GM10266 (cell line): Measurements from ENCODE around the gene PHF19.

Experiments used
- DNase-seq: peaks from one replicate; pipeline ENCODE4 v3.0.0; 2012; ENCODE audit errors: extremely low spot score
- CTCF ChIP-seq: IDR thresholded peaks from 2 replicates; pipeline ENCODE4 v1.5.1; 2012; ENCODE audit warnings: mild to moderate bottlenecking, low read depth; ENCODE audit not compliant: control insufficient read depth, insufficient read depth; ENCODE audit errors: missing control alignments

The PHF19 gene

GRCh38 chr9:120863833-120864232 lies 13.2 kb downstream of the PHF19 start:
- DNase-seq = no peak
- no peak for TF ChIP-seq CTCF

GRCh38 chr9:120862452-120862851 lies 14.5 kb downstream of the PHF19 start:
- TF ChIP-seq CTCF = no peak
- DNase-seq = no peak

GRCh38 chr9:120861935-120862334 lies 15.1 kb downstream of the PHF19 start:
- no peak for DNase-seq
- TF ChIP-seq CTCF = no peak

- no peak for TF ChIP-seq CTCF
Observed at GRCh38 chr9:120860083-120860482, 16.9 kb downstream of the PHF19 start.

GRCh38 chr9:120859361-120859760 lies 17.6 kb downstream of the PHF19 start:
- no peak for DNase-seq
- no peak for TF ChIP-seq CTCF

More at GRCh38 chr9:120860083-120860482, 16.9 kb downstream of the PHF19 start:
- no peak for DNase-seq

GRCh38 chr9:120857902-120858301 lies 19.1 kb downstream of the PHF19 start:
- DNase-seq = no peak
- no peak for TF ChIP-seq CTCF

GRCh38 chr9:120857481-120857880 lies 19.5 kb downstream of the PHF19 start:
- TF ChIP-seq CTCF = no peak
- no peak for DNase-seq
